Right lobe of liver (tissue), 6 donors: ENCODE measurements around the gene GALNTL6. TPM values are rescaled to one million over a fixed set of nuclear protein-coding genes. Genes with fewer than 3 reads are reported as not detected.

Experiments used
- ATAC-seq, 4 donors: fragments of 200-7000 bp; cut with Tn5 transposase; one replicate each; pipeline ENCODE4 v1.9.1; 2020; ENCODE audit warnings: mild to moderate bottlenecking in 4 of 4, moderate library complexity in 4 of 4
- DNase-seq, 3 donors: peaks; one replicate each; pipeline ENCODE4 v3.0.0-alpha.2; 2020
- H3K27ac ChIP-seq, 3 donors: fragments of 200-600 bp; one replicate each; pipeline ENCODE4 v1.8.0; 2022
- H3K27me3 ChIP-seq, 2 donors: fragments of 200-600 bp; one replicate each; pipeline ENCODE4 v1.8.0; 2022
- H3K36me3 ChIP-seq, 4 donors: fragments of 200-600 bp; sonication (generic) in 1 of 4; one replicate each; pipeline versions ENCODE4 v1.5.1 to v1.8.0; 2017 to 2022; ENCODE audit warnings: control low read depth in 1 of 4
- H3K4me1 ChIP-seq, 4 donors: fragments of 200-600 bp; sonication (generic) in 1 of 4; one replicate each; pipeline versions ENCODE4 v1.5.1 to v1.8.0; 2017 to 2022; ENCODE audit warnings: control low read depth in 1 of 4
- H3K4me3 ChIP-seq, 3 donors: fragments of 200-600 bp; one replicate each; pipeline ENCODE4 v1.8.0; 2022
- H3K9me3 ChIP-seq, 4 donors: fragments of 200-600 bp; sonication (generic) in 1 of 4; one replicate each; pipeline versions ENCODE4 v1.5.1 to v1.8.0; 2017 to 2022; ENCODE audit warnings: control low read depth in 1 of 4
- CTCF ChIP-seq, 4 donors: fragments of 200-600 bp in 3 of 4; fragments of 450-650 bp in 1 of 4; IDR thresholded peaks; one replicate each; pipeline versions ENCODE4 v1.5.1 to v1.8.0; 2016 to 2022; ENCODE audit warnings: antibody characterized with exemption in 4 of 4, mild to moderate bottlenecking in 2 of 4
- POLR2A ChIP-seq: fragments of 450-650 bp; IDR thresholded peaks from one replicate; pipeline ENCODE4 v1.6.1; 2017; ENCODE audit warnings: antibody characterized with exemption, mild to moderate bottlenecking
- WGBS: methylation state at CpG from one replicate; pipeline ENCODE4 v1.1.6; 2018; ENCODE audit warnings: low coverage, low lambda C conversion rate; ENCODE audit not compliant: insufficient coverage; ENCODE audit errors: missing lambda C conversion rate; 5-methylcytosine and 5-hydroxymethylcytosine counted together
- intact Hi-C, 2 donors: fragments of 100-400 bp; cut with DNase I; formaldehyde crosslinking; loops; one replicate each; pipeline versions ENCODE4 v1.11.2 to v1.14.1; 2022
- total RNA-seq, 6 experiments: library from RNA; depleted of rRNA in 2 of 6; stranded (reverse); fragments of >200 nt in 2 of 6; fragmentation: NEBNext Ultra II Directional in 3 of 6; extraction: Animal tissue kit (Norgen Biotek cat#: 25700) in 3 of 6; gene quantifications; one replicate each; pipeline versions ENCODE4 v1.1.0 to v1.2.4, GENCODE V29; 2016 to 2023
- donor health status: DM: no; HTN: yes; CAD: no.
- donor health status: DM: no; HTN: no; CAD: no.
- donor health status: DM: no; HTN: no; CAD: no.
- donor health status: DM: no; HTN: yes; CAD: no.
- donor health status: DM: no; HTN: yes; CAD: no.

GALNTL6 gene
- total RNA-seq, 6 experiments from 2014 or later: 0.15 to 1.1 (median 0.30) TPM; not detected in 3

DNA sequence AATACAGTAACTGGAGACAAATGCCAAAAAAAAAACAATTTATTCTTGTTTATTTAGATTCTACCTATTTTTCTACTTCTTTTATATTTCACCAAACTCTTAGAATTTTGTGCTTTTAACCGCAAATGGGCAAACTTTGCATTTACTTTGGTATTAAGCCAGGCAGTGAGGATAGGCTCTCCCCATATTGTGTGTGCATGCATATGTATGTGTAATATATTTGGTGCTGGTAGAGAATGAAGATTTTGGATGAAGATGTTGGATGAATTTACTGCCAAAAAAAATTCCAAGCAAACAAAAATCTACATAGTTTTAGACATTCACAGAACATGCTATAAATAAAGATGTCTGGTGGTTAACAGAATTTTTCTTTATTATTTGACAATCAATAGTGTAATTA is 30.3 kb downstream of the GALNTL6 start:
- WGBS: 53% methylated on average over 1 of the region's 1 CpG
- TF ChIP-seq CTCF (IDR thresholded peaks at IDR 0.05) (no peak), POLR2A (no peak)
- DNase-seq (no peak), ATAC-seq (no peak)
- H3K27ac ChIP-seq: no peak overlapping the region
- no peak overlapping the region for H3K4me3 ChIP-seq
- H3K4me1 ChIP-seq: no peaks in the 10 kb centered on the region
- intact Hi-C loops: no loop called here
- no peaks in the 10 kb centered on the region for H3K27me3 ChIP-seq
- H3K9me3 ChIP-seq: peaks cover 0 to 3% (median 0%) of the 10 kb centered on the region in 4 donors
- H3K36me3 ChIP-seq: no peaks in the 10 kb centered on the region

GRCh38 chr4:171846232-171846631 is 33.0 kb downstream of the GALNTL6 start:
- no peaks in the 10 kb centered on the region for H3K36me3 ChIP-seq
- TF ChIP-seq POLR2A (no peak), CTCF (IDR thresholded peaks at IDR 0.05) (peak; percentile 9 to 46 (median 26))
- no peaks in the 10 kb centered on the region for H3K4me1 ChIP-seq
- no peak overlapping the region for H3K27ac ChIP-seq
- 3% methylated on average over 2 of the region's 2 CpGs for WGBS
- no peaks in the 10 kb centered on the region for H3K27me3 ChIP-seq
- ATAC-seq (peak in 3 of 4 donors; percentile 42 to 50 (median 44)), DNase-seq (peak in 1 of 3 donors; percentile 24)
- peaks cover 0 to 3% (median 0%) of the 10 kb centered on the region in 4 donors for H3K9me3 ChIP-seq
- H3K4me3 ChIP-seq: no peak overlapping the region
- intact Hi-C loops: no loop called here

DNA sequence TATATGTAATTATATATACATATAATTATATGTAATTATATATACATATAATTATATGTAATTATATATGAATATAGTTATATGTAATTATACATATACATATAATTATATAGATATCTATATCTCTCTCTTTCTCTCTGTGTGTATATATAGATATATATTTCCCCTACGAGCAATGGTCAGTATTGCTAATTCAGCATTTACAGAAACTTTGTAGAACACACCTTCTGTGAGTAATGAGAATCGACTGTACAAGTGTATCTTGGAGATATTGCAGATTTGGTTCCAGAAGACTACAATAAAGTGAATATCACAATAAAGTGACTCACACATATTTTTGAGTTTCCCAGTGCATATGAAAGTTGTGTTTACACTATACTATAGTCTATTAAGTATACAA is 33.7 kb downstream of the GALNTL6 start:
- H3K4me3 ChIP-seq: no peak overlapping the region
- no peaks in the 10 kb centered on the region for H3K9me3 ChIP-seq
- ATAC-seq (no peak), DNase-seq (no peak)
- TF ChIP-seq CTCF (IDR thresholded peaks at IDR 0.05) (no peak), POLR2A (no peak)
- intact Hi-C loops: no loop called here
- no peak overlapping the region for H3K27ac ChIP-seq
- 55% methylated on average over 2 of the region's 2 CpGs for WGBS
- H3K27me3 ChIP-seq: no peaks in the 10 kb centered on the region
- no peaks in the 10 kb centered on the region for H3K4me1 ChIP-seq
- no peaks in the 10 kb centered on the region for H3K36me3 ChIP-seq

GRCh38 chr4:171847751-171848150 is 34.5 kb downstream of the GALNTL6 start:
- H3K4me3 ChIP-seq: no peak overlapping the region
- DNase-seq (no peak), ATAC-seq (no peak)
- no peaks in the 10 kb centered on the region for H3K4me1 ChIP-seq
- no peaks in the 10 kb centered on the region for H3K36me3 ChIP-seq
- H3K9me3 ChIP-seq: no peaks in the 10 kb centered on the region
- 45% methylated on average over 1 of the region's 1 CpG for WGBS
- H3K27me3 ChIP-seq: no peaks in the 10 kb centered on the region
- no peak for TF ChIP-seq CTCF (IDR thresholded peaks at IDR 0.05)
- no peak for TF ChIP-seq POLR2A
- intact Hi-C loops: no loop called here
- H3K27ac ChIP-seq: no peak overlapping the region

GRCh38 chr4:171849686-171850222 is 36.5 kb downstream of the GALNTL6 start:
- H3K4me1 ChIP-seq: no peaks in the 10 kb centered on the region
- intact Hi-C loops: no loop called here
- H3K9me3 ChIP-seq: no peaks in the 10 kb centered on the region
- no peak overlapping the region for H3K4me3 ChIP-seq
- no peaks in the 10 kb centered on the region for H3K27me3 ChIP-seq
- ATAC-seq (no peak), DNase-seq (no peak)
- H3K27ac ChIP-seq: no peak overlapping the region
- 66% methylated on average over 8 of the region's 8 CpGs for WGBS
- TF ChIP-seq POLR2A (no peak), CTCF (IDR thresholded peaks at IDR 0.05) (no peak)
- no peaks in the 10 kb centered on the region for H3K36me3 ChIP-seq
